ENCODE results near the gene CHD9NB.

Gene CHD9NB

DNA sequence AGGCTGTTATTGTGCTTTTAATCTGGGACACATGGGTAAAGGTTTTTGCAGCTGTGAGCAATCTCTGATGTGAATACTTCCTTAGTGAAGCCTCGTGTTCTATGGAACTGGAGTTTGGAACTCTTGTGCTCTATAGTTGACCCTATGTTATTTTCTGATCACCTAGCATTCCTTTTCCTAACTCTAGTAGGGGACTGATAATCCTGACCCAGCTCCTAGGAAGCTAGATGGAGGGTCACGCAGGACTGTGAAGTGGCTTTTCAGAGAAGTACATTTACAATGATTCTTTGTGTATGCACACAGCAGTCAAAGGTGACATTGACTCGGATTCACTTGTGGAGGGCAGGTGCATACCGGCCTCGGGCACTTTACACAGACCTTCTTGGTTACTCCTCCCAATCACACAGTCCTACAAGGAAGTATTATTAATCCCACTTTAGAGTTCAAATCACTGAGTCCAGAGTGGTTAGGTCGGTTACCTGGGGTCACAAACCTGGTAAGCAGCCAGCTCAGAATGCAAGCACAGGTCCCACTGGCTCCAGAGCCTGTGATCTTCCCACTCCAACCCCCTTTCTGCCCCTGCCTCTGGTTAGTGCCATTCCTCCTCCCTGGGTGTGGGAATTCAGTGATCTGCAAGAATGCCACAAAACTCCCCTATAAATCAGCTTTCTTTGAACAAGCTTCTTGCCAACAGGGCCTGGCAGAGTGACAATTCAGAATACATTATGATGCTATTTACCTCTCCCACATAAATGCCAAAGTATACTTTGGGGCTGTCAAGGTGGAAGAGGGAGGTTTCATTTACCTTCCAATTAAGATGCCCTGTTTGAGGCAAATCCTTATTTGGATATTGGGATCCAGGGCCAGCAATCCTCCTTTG lies 7.1 kb downstream of the CHD9NB start:
- TF ChIP-seq ESRRG (CRISPR knock-in tag; IDR thresholded peaks at IDR 0.05), result no peak
- ATAC-seq, result no peak

GRCh38 chr16:53043986-53044601 lies 8.6 kb downstream of the CHD9NB start:
- no peak for TF ChIP-seq OSR1 (CRISPR knock-in tag; IDR thresholded peaks at IDR 0.05)
- TF ChIP-seq ISL1 (CRISPR knock-in tag; IDR thresholded peaks at IDR 0.05), result no peak
- no peak for TF ChIP-seq TCF4 (CRISPR knock-in tag; IDR thresholded peaks at IDR 0.05; ENCODE audit: borderline replicate concordance)
- no peak for ATAC-seq

GRCh38 chr16:53043428-53043831 lies 9.3 kb downstream of the CHD9NB start:
- no peak for TF ChIP-seq CREB5 (CRISPR knock-in tag; IDR thresholded peaks at IDR 0.05; ENCODE audit: low read depth)
- TF ChIP-seq, protein P1, sequence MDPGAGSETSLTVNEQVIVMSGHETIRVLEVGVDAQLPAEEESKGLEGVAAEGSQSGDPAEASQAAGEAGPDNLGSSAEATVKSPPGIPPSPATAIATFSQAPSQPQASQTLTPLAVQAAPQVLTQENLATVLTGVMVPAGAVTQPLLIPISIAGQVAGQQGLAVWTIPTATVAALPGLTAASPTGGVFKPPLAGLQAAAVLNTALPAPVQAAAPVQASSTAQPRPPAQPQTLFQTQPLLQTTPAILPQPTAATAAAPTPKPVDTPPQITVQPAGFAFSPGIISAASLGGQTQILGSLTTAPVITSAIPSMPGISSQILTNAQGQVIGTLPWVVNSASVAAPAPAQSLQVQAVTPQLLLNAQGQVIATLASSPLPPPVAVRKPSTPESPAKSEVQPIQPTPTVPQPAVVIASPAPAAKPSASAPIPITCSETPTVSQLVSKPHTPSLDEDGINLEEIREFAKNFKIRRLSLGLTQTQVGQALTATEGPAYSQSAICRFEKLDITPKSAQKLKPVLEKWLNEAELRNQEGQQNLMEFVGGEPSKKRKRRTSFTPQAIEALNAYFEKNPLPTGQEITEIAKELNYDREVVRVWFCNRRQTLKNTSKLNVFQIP (CRISPR knock-in tag; IDR thresholded peaks at IDR 0.05; ENCODE audit: borderline replicate concordance, low read depth), result no peak
- TF ChIP-seq RARB (CRISPR knock-in tag; IDR thresholded peaks at IDR 0.05), result no peak
- TF ChIP-seq ZNF565 (CRISPR knock-in tag; conservative IDR thresholded peaks at IDR 0.05; ENCODE audit: low read depth), result no peak
- no peak for TF ChIP-seq CSRNP3 (CRISPR knock-in tag; IDR thresholded peaks at IDR 0.05)
- TF ChIP-seq ZFP3 (CRISPR knock-in tag; IDR thresholded peaks at IDR 0.05), result no peak
- no peak for ATAC-seq

DNA sequence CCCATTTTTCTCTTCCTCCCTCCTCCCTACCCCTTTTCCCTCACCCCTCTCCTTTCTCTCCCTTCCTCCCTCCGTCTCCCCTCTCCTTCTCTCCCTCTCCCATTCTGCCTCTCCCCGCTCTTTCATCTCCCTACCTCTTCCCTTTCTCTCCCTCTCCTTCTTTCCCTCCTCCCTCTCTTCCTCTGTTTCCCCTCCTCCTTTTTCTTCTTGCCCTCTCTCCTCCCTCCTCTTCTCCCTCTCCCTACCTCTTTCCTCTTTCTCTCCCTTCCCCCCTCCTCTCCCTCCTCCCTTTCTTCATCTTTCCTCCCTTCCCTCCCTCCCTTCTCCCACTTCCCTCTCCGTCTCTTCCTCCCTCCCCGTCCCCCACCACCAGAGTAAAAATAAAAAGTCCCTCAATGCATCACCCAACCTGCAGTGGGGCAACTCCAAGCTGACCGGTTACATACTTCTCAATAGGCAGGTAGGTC lies 10.4 kb downstream of the CHD9NB start:
- TF ChIP-seq ZNF70 (CRISPR knock-in tag; IDR thresholded peaks at IDR 0.05) (no peak), GLIS3 (CRISPR knock-in tag; IDR thresholded peaks at IDR 0.05) (no peak), CSRNP3 (CRISPR knock-in tag; IDR thresholded peaks at IDR 0.05) (no peak), ESRRG (CRISPR knock-in tag; IDR thresholded peaks at IDR 0.05) (no peak), TCF4 (CRISPR knock-in tag; IDR thresholded peaks at IDR 0.05; ENCODE audit: borderline replicate concordance) (no peak), CSDC2 (CRISPR knock-in tag; IDR thresholded peaks at IDR 0.05) (no peak), CREB5 (CRISPR knock-in tag; IDR thresholded peaks at IDR 0.05; ENCODE audit: low read depth) (no peak), OSR1 (CRISPR knock-in tag; IDR thresholded peaks at IDR 0.05) (no peak), ZNF8 (CRISPR knock-in tag; IDR thresholded peaks at IDR 0.05) (no peak), ISL1 (CRISPR knock-in tag; IDR thresholded peaks at IDR 0.05) (no peak), ZFP3 (CRISPR knock-in tag; IDR thresholded peaks at IDR 0.05) (no peak), BACH2 (CRISPR knock-in tag; IDR thresholded peaks at IDR 0.05; ENCODE audit: borderline replicate concordance) (no peak), ZFP30 (CRISPR knock-in tag; IDR thresholded peaks at IDR 0.05) (no peak), ARNTL (CRISPR knock-in tag; IDR thresholded peaks at IDR 0.05; ENCODE audit: borderline replicate concordance, low read depth) (no peak), RARB (CRISPR knock-in tag; IDR thresholded peaks at IDR 0.05) (no peak), SNAI2 (CRISPR knock-in tag; IDR thresholded peaks at IDR 0.05) (no peak)
- TF ChIP-seq, protein P2, sequence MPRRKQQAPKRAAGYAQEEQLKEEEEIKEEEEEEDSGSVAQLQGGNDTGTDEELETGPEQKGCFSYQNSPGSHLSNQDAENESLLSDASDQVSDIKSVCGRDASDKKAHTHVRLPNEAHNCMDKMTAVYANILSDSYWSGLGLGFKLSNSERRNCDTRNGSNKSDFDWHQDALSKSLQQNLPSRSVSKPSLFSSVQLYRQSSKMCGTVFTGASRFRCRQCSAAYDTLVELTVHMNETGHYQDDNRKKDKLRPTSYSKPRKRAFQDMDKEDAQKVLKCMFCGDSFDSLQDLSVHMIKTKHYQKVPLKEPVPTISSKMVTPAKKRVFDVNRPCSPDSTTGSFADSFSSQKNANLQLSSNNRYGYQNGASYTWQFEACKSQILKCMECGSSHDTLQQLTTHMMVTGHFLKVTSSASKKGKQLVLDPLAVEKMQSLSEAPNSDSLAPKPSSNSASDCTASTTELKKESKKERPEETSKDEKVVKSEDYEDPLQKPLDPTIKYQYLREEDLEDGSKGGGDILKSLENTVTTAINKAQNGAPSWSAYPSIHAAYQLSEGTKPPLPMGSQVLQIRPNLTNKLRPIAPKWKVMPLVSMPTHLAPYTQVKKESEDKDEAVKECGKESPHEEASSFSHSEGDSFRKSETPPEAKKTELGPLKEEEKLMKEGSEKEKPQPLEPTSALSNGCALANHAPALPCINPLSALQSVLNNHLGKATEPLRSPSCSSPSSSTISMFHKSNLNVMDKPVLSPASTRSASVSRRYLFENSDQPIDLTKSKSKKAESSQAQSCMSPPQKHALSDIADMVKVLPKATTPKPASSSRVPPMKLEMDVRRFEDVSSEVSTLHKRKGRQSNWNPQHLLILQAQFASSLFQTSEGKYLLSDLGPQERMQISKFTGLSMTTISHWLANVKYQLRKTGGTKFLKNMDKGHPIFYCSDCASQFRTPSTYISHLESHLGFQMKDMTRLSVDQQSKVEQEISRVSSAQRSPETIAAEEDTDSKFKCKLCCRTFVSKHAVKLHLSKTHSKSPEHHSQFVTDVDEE (CRISPR knock-in tag; IDR thresholded peaks at IDR 0.05), result no peak
- TF ChIP-seq, protein P3, sequence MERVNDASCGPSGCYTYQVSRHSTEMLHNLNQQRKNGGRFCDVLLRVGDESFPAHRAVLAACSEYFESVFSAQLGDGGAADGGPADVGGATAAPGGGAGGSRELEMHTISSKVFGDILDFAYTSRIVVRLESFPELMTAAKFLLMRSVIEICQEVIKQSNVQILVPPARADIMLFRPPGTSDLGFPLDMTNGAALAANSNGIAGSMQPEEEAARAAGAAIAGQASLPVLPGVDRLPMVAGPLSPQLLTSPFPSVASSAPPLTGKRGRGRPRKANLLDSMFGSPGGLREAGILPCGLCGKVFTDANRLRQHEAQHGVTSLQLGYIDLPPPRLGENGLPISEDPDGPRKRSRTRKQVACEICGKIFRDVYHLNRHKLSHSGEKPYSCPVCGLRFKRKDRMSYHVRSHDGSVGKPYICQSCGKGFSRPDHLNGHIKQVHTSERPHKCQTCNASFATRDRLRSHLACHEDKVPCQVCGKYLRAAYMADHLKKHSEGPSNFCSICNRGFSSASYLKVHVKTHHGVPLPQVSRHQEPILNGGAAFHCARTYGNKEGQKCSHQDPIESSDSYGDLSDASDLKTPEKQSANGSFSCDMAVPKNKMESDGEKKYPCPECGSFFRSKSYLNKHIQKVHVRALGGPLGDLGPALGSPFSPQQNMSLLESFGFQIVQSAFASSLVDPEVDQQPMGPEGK (CRISPR knock-in tag; IDR thresholded peaks at IDR 0.05; ENCODE audit: borderline replicate concordance), result no peak
- ATAC-seq, result no peak

All from SK-N-SH treated with all-trans-retinoic acid at 6 μM for 48 hours (cell line).